CD8-positive, alpha-beta memory T cell (primary cell): ENCODE data around the gene ZER1. TPM values are rescaled to one million over a fixed set of nuclear protein-coding genes. Genes with fewer than 3 reads are reported as not detected.
A peak's percentile ranks its signal among the peaks of the same experiment; 100 is the strongest.

Experiments
- CTCF ChIA-PET: fragments of 350-600 bp; sonication (Branson Sonifier 250); formaldehyde crosslinking; loops from one replicate; lab custom pipeline; 2021; ENCODE audit warnings: antibody characterized with exemption; lab: Charles Lee
- POLR2A ChIA-PET: fragments of 350-600 bp; sonication (Branson Sonifier 250); formaldehyde crosslinking; loops from one replicate; lab custom pipeline; 2021; ENCODE audit warnings: antibody characterized with exemption; lab: Charles Lee
- DNase-seq, 5 donors: peaks; one replicate each; pipeline versions ENCODE4 v3.0.0 to v3.0.0-alpha.2; 2020 to 2022; ENCODE audit warnings: mixed read lengths in 1 of 5
- H3K27ac ChIP-seq: one replicate; pipeline ENCODE4 v1.7.0; 2013; ENCODE audit warnings: low read depth, mild to moderate bottlenecking, low read length, moderate library complexity
- H3K27me3 ChIP-seq: 2 replicates; pipeline ENCODE4 v1.7.0; 2013; ENCODE audit warnings: low read length, mild to moderate bottlenecking; ENCODE audit not compliant: insufficient read depth, poor library complexity, severe bottlenecking
- H3K36me3 ChIP-seq: 2 replicates; pipeline ENCODE4 v1.7.0; 2013; ENCODE audit warnings: mild to moderate bottlenecking, low read length, moderate library complexity; ENCODE audit not compliant: insufficient read depth
- H3K4me1 ChIP-seq: 2 replicates; pipeline ENCODE4 v1.7.0; 2013; ENCODE audit warnings: mild to moderate bottlenecking, low read length, moderate library complexity; ENCODE audit not compliant: insufficient read depth
- H3K4me3 ChIP-seq: 2 replicates; pipeline ENCODE4 v1.7.0; 2013; ENCODE audit warnings: mild to moderate bottlenecking, low read length
- H3K9me3 ChIP-seq: 2 replicates; pipeline ENCODE4 v1.7.0; 2013; ENCODE audit warnings: mild to moderate bottlenecking, low read length
- H3K27ac Mint-ChIP-seq, 8 donors: one replicate each; pipeline ENCODE4 v1.8.0; 2020 to 2021; ENCODE audit warnings: mixed read lengths in 8 of 8, mild to moderate bottlenecking in 6 of 8, inconsistent platforms in 3 of 8, moderate library complexity in 3 of 8
- H3K27me3 Mint-ChIP-seq, 2 donors: one replicate each; pipeline ENCODE4 v1.8.0; 2020 to 2021; ENCODE audit warnings: mixed read lengths in 2 of 2, mild to moderate bottlenecking in 1 of 2, moderate library complexity in 1 of 2
- H3K36me3 Mint-ChIP-seq, 3 donors: one replicate each; pipeline ENCODE4 v1.8.0; 2020 to 2021; ENCODE audit warnings: mixed read lengths in 3 of 3, inconsistent platforms in 1 of 3, mild to moderate bottlenecking in 1 of 3
- H3K4me1 Mint-ChIP-seq, 3 donors: one replicate each; pipeline ENCODE4 v1.8.0; 2020 to 2021; ENCODE audit warnings: mixed read lengths in 3 of 3, inconsistent platforms in 1 of 3, mild to moderate bottlenecking in 1 of 3
- H3K4me3 Mint-ChIP-seq, 7 donors: one replicate each; pipeline ENCODE4 v1.8.0; 2020 to 2021; ENCODE audit warnings: mixed read lengths in 7 of 7, mild to moderate bottlenecking in 6 of 7, moderate library complexity in 4 of 7, inconsistent platforms in 2 of 7
- H3K9me3 Mint-ChIP-seq, 5 donors: one replicate each; pipeline ENCODE4 v1.8.0; 2020 to 2022; ENCODE audit warnings: mixed read lengths in 5 of 5, mild to moderate bottlenecking in 3 of 5, moderate library complexity in 2 of 5, inconsistent platforms in 1 of 5
- polyA plus RNA-seq: library from polyadenylated mRNA; unstranded; fragments of 300-500 nt; fragmentation: Illumina TruSeq; gene quantifications from one replicate; pipeline ENCODE4 v1.2.3, GENCODE V29; 2021
- total RNA-seq, 2 experiments: library from RNA; stranded (reverse); gene quantifications; one replicate each; pipeline ENCODE4 v1.2.3, GENCODE V29; 2021

ZER1 gene
- total and polyA plus RNA-seq, 3 experiments from 2014 or later: 18.3 to 46.2 (median 18.7) TPM

DNA sequence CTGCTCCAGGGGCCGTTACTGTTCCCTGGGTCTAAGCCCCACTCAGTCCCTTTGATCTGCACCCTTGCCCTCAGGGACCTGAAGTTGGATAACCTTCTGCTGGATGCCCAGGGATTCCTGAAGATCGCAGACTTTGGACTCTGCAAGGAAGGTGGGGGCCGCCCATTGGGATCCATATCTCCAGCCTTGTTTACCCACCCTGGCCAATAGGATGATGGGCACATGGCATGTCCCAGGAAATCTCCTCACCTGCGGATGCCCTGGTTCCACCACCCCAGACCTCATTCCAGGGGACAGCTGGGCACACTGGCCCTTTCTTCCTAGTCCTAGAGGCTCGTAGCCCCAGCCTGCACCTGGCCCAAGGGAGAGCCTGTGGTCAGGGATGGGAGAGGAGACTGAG, 53.3 kb downstream of the ZER1 start:
- CTCF ChIA-PET: interaction anchor here (0.8 kb wide), 1 partner anchor 61 kb away, joined by 3 read pairs; no protein-coding TSS in a partner anchor
- DNase-seq: no peak
- Histone ChIP-seq H3K27ac (no peak overlapping the region), H3K9me3 (no peaks in the 10 kb centered on the region), H3K4me3 (no peak overlapping the region), H3K4me1 (peaks cover 4% of the 10 kb centered on the region), H3K27me3 (no peaks in the 10 kb centered on the region), H3K36me3 (no peaks in the 10 kb centered on the region)
- POLR2A ChIA-PET: no interaction called here
- Mint-ChIP-seq H3K27ac (no peak overlapping the region), H3K9me3 (no peaks in the 10 kb centered on the region), H3K4me1 (peaks cover 9 to 18% (median 11%) of the 10 kb centered on the region in 3 donors), H3K4me3 (no peak overlapping the region), H3K36me3 (peaks cover 0 to 25% (median 0%) of the 10 kb centered on the region in 3 donors), H3K27me3 (no peaks in the 10 kb centered on the region)

- no peaks in the 10 kb centered on the region for H3K27me3 ChIP-seq
- H3K4me3 Mint-ChIP-seq: no peak overlapping the region
- no peaks in the 10 kb centered on the region for H3K9me3 ChIP-seq
- no peaks in the 10 kb centered on the region for H3K9me3 Mint-ChIP-seq
- no peak overlapping the region for H3K4me3 ChIP-seq
- DNase-seq: no peak
- no peaks in the 10 kb centered on the region for H3K27me3 Mint-ChIP-seq
- no peak overlapping the region for H3K27ac ChIP-seq
- H3K36me3 ChIP-seq: no peaks in the 10 kb centered on the region
- ChIA-PET CTCF (interaction anchor here (0.8 to 2.0 kb wide), 2 partner anchors 16 to 60 kb away, joined by 3 to 6 read pairs; partner anchors contain the start of gene PKN3), POLR2A (interaction anchor here (0.6 kb wide), 2 partner anchors 15 to 92 kb away, joined by 3 to 4 read pairs; no protein-coding TSS in a partner anchor)
- H3K36me3 Mint-ChIP-seq: peaks cover 0 to 25% (median 0%) of the 10 kb centered on the region in 3 donors
- H3K4me1 ChIP-seq: peaks cover under 1% of the 10 kb centered on the region
- H3K4me1 Mint-ChIP-seq: peaks cover 7 to 13% (median 8%) of the 10 kb centered on the region in 3 donors
- no peak overlapping the region for H3K27ac Mint-ChIP-seq
These were observed 53.7 kb downstream of the ZER1 start for GRCh38 chr9:128718047-128718446.

- H3K4me3 Mint-ChIP-seq: no peak overlapping the region
- Histone ChIP-seq H3K27ac (no peak overlapping the region), H3K4me3 (no peak overlapping the region), H3K27me3 (no peaks in the 10 kb centered on the region), H3K9me3 (no peaks in the 10 kb centered on the region), H3K36me3 (no peaks in the 10 kb centered on the region), H3K4me1 (no peaks in the 10 kb centered on the region)
- CTCF ChIA-PET: interaction anchor here (2.0 kb wide), 1 partner anchor 14 kb away, joined by 6 read pairs; the partner anchor contains the start of gene PKN3
- H3K36me3 Mint-ChIP-seq: peaks cover 0 to 17% (median 2%) of the 10 kb centered on the region in 3 donors
- POLR2A ChIA-PET: interaction anchor here (0.6 to 0.7 kb wide), 2 partner anchors 28 to 372 kb away, joined by 3 to 4 read pairs; partner anchors contain the start of gene SET
- H3K27me3 Mint-ChIP-seq: no peaks in the 10 kb centered on the region
- no peak overlapping the region for H3K27ac Mint-ChIP-seq
- DNase-seq: peak in 1 of 5 donors; percentile 13
- no peaks in the 10 kb centered on the region for H3K9me3 Mint-ChIP-seq
- peaks cover 0 to under 1% (median 0%) of the 10 kb centered on the region in 3 donors for H3K4me1 Mint-ChIP-seq
These were observed 55.0 kb downstream of the ZER1 start for GRCh38 chr9:128716581-128717254.

GRCh38 chr9:128715436-128715750, 56.3 kb downstream of the ZER1 start:
- no peak overlapping the region for H3K4me3 Mint-ChIP-seq
- H3K36me3 ChIP-seq: no peaks in the 10 kb centered on the region
- H3K27me3 Mint-ChIP-seq: no peaks in the 10 kb centered on the region
- DNase-seq: no peak
- H3K27me3 ChIP-seq: no peaks in the 10 kb centered on the region
- no peaks in the 10 kb centered on the region for H3K9me3 ChIP-seq
- H3K4me3 ChIP-seq: no peak overlapping the region
- H3K4me1 Mint-ChIP-seq: no peaks in the 10 kb centered on the region
- H3K4me1 ChIP-seq: no peaks in the 10 kb centered on the region
- H3K9me3 Mint-ChIP-seq: no peaks in the 10 kb centered on the region
- H3K27ac ChIP-seq: no peak overlapping the region
- CTCF ChIA-PET: no interaction called here
- H3K36me3 Mint-ChIP-seq: peaks cover 0 to 6% (median 2%) of the 10 kb centered on the region in 3 donors
- H3K27ac Mint-ChIP-seq: no peak overlapping the region
- POLR2A ChIA-PET: no interaction called here

DNA sequence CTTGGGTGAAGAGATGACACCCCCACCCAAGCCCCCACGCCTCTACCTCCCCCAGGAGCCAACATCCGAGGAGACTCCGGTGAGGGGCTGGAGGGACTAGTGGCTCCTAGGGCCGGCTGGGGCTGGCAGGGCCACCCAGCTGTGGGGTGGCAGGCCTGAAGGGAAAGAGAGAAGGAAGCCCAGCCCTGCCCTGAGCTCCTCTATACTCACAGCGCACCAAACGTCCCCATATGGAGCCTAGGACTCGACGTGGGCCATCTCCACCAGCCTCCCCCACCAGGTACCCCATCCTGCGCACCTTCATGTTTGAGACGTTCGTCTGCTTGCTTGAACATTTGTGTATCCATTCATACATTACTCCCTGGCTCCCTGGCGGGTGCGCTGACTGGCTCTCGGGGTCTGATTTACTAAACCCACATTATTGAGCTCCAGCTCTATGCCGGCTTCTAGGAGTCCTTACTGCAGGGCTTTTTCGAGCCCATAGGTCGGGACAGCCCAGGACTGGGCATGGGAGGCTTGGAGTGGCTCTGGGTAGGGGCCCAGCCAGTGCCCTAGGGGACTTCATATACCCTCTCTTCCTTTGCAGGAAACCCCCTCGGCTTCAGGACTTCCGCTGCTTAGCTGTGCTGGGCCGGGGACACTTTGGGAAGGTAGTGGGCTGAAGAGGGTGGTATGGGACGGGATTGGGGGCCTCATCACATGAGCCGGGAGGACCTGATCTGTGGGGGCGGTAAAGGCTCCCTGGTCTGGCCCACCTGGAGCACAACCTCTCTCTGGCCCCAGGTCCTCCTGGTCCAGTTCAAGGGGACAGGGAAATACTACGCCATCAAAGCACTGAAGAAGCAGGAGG, 56.9 kb downstream of the ZER1 start:
- Mint-ChIP-seq H3K36me3 (peaks cover 0 to 2% (median 2%) of the 10 kb centered on the region in 3 donors), H3K9me3 (no peaks in the 10 kb centered on the region), H3K27me3 (no peaks in the 10 kb centered on the region), H3K4me3 (no peak overlapping the region), H3K4me1 (no peaks in the 10 kb centered on the region), H3K27ac (no peak overlapping the region)
- CTCF ChIA-PET: interaction anchor here (0.8 kb wide), 1 partner anchor 13 kb away, joined by 3 read pairs; the partner anchor contains the start of gene PKN3
- H3K4me1 ChIP-seq: no peaks in the 10 kb centered on the region
- H3K4me3 ChIP-seq: no peak overlapping the region
- no peaks in the 10 kb centered on the region for H3K27me3 ChIP-seq
- DNase-seq: peak in 1 of 5 donors; percentile 42
- POLR2A ChIA-PET: no interaction called here
- no peak overlapping the region for H3K27ac ChIP-seq
- H3K9me3 ChIP-seq: no peaks in the 10 kb centered on the region
- H3K36me3 ChIP-seq: no peaks in the 10 kb centered on the region

GRCh38 chr9:128713941-128714573, 57.7 kb downstream of the ZER1 start:
- peak in 1 of 5 donors; percentile 36 for DNase-seq
- Histone ChIP-seq H3K36me3 (no peaks in the 10 kb centered on the region), H3K9me3 (no peaks in the 10 kb centered on the region), H3K27me3 (no peaks in the 10 kb centered on the region), H3K27ac (no peak overlapping the region), H3K4me1 (no peaks in the 10 kb centered on the region), H3K4me3 (no peak overlapping the region)
- Mint-ChIP-seq H3K4me1 (no peaks in the 10 kb centered on the region), H3K4me3 (no peak overlapping the region), H3K27ac (no peak overlapping the region), H3K27me3 (no peaks in the 10 kb centered on the region), H3K9me3 (no peaks in the 10 kb centered on the region), H3K36me3 (peaks cover 0 to 2% (median 0%) of the 10 kb centered on the region in 3 donors)
- POLR2A ChIA-PET: no interaction called here
- CTCF ChIA-PET: interaction anchor here (0.8 to 2.0 kb wide), 1 partner anchor 12 kb away, joined by 3 to 7 read pairs; the partner anchor contains the start of gene PKN3

GRCh38 chr9:128713411-128713780, 58.3 kb downstream of the ZER1 start:
- ChIA-PET CTCF (interaction anchor here (2.0 kb wide), 1 partner anchor 11 kb away, joined by 7 read pairs; the partner anchor contains the start of gene PKN3), POLR2A (no interaction called here)
- no peaks in the 10 kb centered on the region for H3K4me1 Mint-ChIP-seq
- Histone ChIP-seq H3K4me3 (no peak overlapping the region), H3K9me3 (no peaks in the 10 kb centered on the region), H3K36me3 (no peaks in the 10 kb centered on the region), H3K4me1 (no peaks in the 10 kb centered on the region), H3K27ac (no peak overlapping the region), H3K27me3 (no peaks in the 10 kb centered on the region)
- peak in 1 of 5 donors; percentile 42 for DNase-seq
- H3K27me3 Mint-ChIP-seq: no peaks in the 10 kb centered on the region
- H3K9me3 Mint-ChIP-seq: no peaks in the 10 kb centered on the region
- H3K4me3 Mint-ChIP-seq: no peak overlapping the region
- H3K27ac Mint-ChIP-seq: no peak overlapping the region
- peaks cover 0 to 2% (median 0%) of the 10 kb centered on the region in 3 donors for H3K36me3 Mint-ChIP-seq
